Upper lobe of left lung (tissue), 6 donors: ENCODE measurements around the gene LOXL4. TPM values are rescaled to one million over a fixed set of nuclear protein-coding genes. Genes with fewer than 3 reads are reported as not detected.
A peak's percentile ranks its signal among the peaks of the same experiment; 100 is the strongest.

Experiments
- ATAC-seq, 2 donors: fragments of 200-7000 bp; cut with Tn5 transposase; one replicate each; pipeline ENCODE4 v1.9.1; 2022; ENCODE audit warnings: mild to moderate bottlenecking in 2 of 2, moderate library complexity in 2 of 2; ENCODE audit not compliant: low FRiP score in 2 of 2
- DNase-seq, 2 donors: peaks; one replicate each; pipeline ENCODE4 v3.0.0-alpha.2; 2019 to 2020
- H3K27ac ChIP-seq, 4 donors: fragments of 200-600 bp; sonication (generic); one replicate each; pipeline ENCODE4 v1.5.1; 2016 to 2019
- H3K27me3 ChIP-seq, 4 donors: fragments of 200-600 bp; sonication (generic); one replicate each; pipeline ENCODE4 v1.5.1; 2017 to 2019
- H3K36me3 ChIP-seq, 4 donors: fragments of 200-600 bp; sonication (generic); one replicate each; pipeline ENCODE4 v1.5.1; 2016 to 2019
- H3K4me1 ChIP-seq, 4 donors: fragments of 200-600 bp; sonication (generic); one replicate each; pipeline ENCODE4 v1.5.1; 2018 to 2019
- H3K4me3 ChIP-seq, 4 donors: fragments of 200-600 bp; sonication (generic); one replicate each; pipeline ENCODE4 v1.5.1; 2017 to 2019; ENCODE audit warnings: mild to moderate bottlenecking in 2 of 4, moderate library complexity in 1 of 4
- H3K9me3 ChIP-seq, 4 donors: fragments of 200-600 bp; sonication (generic); one replicate each; pipeline ENCODE4 v1.5.1; 2018 to 2019
- CTCF ChIP-seq, 6 experiments: fragments of 450-650 bp in 4 of 6; fragments of 200-600 bp in 2 of 6; sonication (generic) in 2 of 6; IDR thresholded peaks; one replicate each; pipeline ENCODE4 v1.5.1; 2016 to 2019; ENCODE audit warnings: antibody characterized with exemption in 6 of 6
- EP300 ChIP-seq, 4 donors: sonication (generic); formaldehyde crosslinking; IDR thresholded peaks; one replicate each; pipeline ENCODE4 v1.5.1; 2017; ENCODE audit warnings: antibody characterized with exemption in 4 of 4, control low read depth in 2 of 4
- POLR2A ChIP-seq, 4 donors: fragments of 450-650 bp; IDR thresholded peaks; one replicate each; pipeline ENCODE4 v1.5.1; 2016 to 2017; ENCODE audit warnings: antibody characterized with exemption in 4 of 4, mild to moderate bottlenecking in 2 of 4
- POLR2AphosphoS5 ChIP-seq, 2 donors: sonication (generic); formaldehyde crosslinking; IDR thresholded peaks; one replicate each; pipeline ENCODE4 v1.5.1; 2017; ENCODE audit warnings: antibody characterized with exemption in 2 of 2
- WGBS, 2 donors: methylation state at CpG; one replicate each; pipeline ENCODE4 v1.1.5; 2017 to 2018; 5-methylcytosine and 5-hydroxymethylcytosine counted together
- total RNA-seq, 6 donors: library from RNA; depleted of rRNA in 4 of 6; stranded (reverse); fragments of >200 nt in 4 of 6; gene quantifications; one replicate each; pipeline versions ENCODE4 v1.1.0 to v1.2.1, GENCODE V29; 2016 to 2021
- donor health status: DM: no; HTN: no; CAD: no; lungs with moderate emphysema.
- donor health status: DM: no; HTN: yes; CAD: no; lungs with severe emphysema.

LOXL4 gene
- total RNA-seq, 6 donors from 2014 or later: 3.9 to 6.8 (median 5.2) TPM

- H3K36me3 ChIP-seq: no peaks in the 10 kb centered on the region
- no peak for DNase-seq
- no peak for ATAC-seq
- WGBS, 2 donors: 45 to 62% methylated on average over 10 of the region's 10 CpGs
- peaks cover 16 to 26% (median 22%) of the 10 kb centered on the region in 4 donors for H3K4me1 ChIP-seq
- peak overlapping the region in 3 of 4 donors; percentile 31 to 78 (median 62) for H3K27ac ChIP-seq
- H3K4me3 ChIP-seq: no peak overlapping the region
- TF ChIP-seq POLR2A (IDR thresholded peaks at IDR 0.05) (no peak), POLR2AphosphoS5 (IDR thresholded peaks at IDR 0.05) (no peak), EP300 (IDR thresholded peaks at IDR 0.05) (no peak), CTCF (IDR thresholded peaks at IDR 0.05) (no peak)
- no peaks in the 10 kb centered on the region for H3K9me3 ChIP-seq
- peaks cover 0 to 9% (median 0%) of the 10 kb centered on the region in 4 donors for H3K27me3 ChIP-seq
These were observed 2.2 kb upstream of the LOXL4 start for GRCh38 chr10:98270073-98270740.

DNA sequence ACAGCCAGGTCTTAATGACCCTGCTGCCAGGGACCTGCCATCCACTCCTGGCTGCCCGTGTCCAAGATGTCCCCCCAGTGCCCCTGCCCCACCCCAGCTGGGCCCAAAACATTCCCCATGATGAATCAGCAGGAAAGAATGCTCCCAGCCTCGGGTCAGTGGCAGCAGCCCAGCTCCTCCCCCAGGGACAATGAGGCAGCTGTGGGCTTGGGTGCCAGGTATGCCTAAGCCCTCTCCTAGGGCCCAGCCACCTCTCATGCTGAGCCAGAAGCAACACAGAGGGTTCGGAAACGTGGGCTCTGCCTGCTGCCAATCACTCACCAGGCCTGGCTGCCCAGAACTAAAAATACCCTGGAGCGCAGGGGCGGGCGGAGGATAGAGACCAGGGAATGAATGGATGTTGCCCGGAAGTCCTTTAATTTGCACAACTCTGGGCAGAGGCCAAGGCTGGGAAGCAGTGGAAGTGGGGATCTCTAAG lies 1.5 kb upstream of the LOXL4 start:
- Histone ChIP-seq H3K9me3 (no peaks in the 10 kb centered on the region), H3K36me3 (no peaks in the 10 kb centered on the region), H3K4me3 (no peak overlapping the region), H3K27ac (peak overlapping the region; percentile 62 to 80 (median 76)), H3K4me1 (peaks cover 16 to 26% (median 22%) of the 10 kb centered on the region in 4 donors), H3K27me3 (peaks cover 0 to 9% (median 0%) of the 10 kb centered on the region in 4 donors)
- DNase-seq (peak in 1 of 2 donors; percentile 64), ATAC-seq (peak; percentile 63 to 84)
- TF ChIP-seq POLR2AphosphoS5 (IDR thresholded peaks at IDR 0.05) (peak; percentile 11 to 38), EP300 (IDR thresholded peaks at IDR 0.05) (no peak)
- 20 to 32% methylated on average over 1 to 8 of the region's 8 CpGs for WGBS, 2 donors

DNA sequence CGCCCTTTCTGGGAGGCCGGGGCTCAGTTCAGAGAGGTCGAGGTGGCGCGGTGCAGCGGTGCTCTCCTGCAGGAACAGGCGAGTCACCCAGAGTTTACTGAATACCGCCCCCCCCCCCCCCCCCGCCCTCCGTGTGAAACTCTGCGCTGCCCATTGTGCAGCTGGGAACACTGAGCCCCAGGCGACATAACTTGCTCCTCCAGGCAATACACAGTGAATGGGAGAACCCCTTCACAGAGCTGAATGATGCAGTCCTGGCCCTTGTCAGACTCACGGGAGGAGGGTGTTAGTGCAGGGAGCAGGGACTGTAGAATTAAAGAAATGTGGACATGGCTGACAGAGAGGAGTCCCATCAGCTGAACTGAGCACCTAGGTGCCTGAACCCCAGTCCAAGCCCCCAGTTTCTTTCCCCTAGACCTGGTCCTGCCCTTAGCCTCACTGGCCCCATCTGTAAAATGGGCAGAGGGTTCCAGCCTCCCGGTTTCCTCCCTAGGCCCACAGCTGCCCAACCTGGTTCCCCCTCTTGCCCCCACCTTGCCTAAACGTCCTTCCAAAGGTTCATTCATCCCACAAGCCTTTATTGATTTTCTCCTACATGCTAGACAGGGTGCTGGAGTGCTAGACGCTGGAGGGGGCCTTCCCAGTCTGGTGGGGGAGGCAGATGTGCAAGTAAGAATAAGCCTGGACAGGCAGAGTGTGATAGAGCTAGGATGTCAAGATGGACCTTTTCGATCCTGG lies 869 bp upstream of the LOXL4 start:
- Histone ChIP-seq H3K4me1 (peaks cover 16 to 26% (median 22%) of the 10 kb centered on the region in 4 donors), H3K27me3 (peaks cover 0 to 9% (median 0%) of the 10 kb centered on the region in 4 donors), H3K4me3 (peak overlapping the region; percentile 11 to 61 (median 55)), H3K9me3 (no peaks in the 10 kb centered on the region), H3K27ac (peak overlapping the region; percentile 62 to 80 (median 76)), H3K36me3 (no peaks in the 10 kb centered on the region)
- WGBS, 2 donors: 17 to 41% methylated on average over 7 to 15 of the region's 17 CpGs
- DNase-seq (no peak), ATAC-seq (no peak)
- TF ChIP-seq CTCF (IDR thresholded peaks at IDR 0.05): no peak
- TF ChIP-seq POLR2AphosphoS5 (IDR thresholded peaks at IDR 0.05): no peak
- TF ChIP-seq EP300 (IDR thresholded peaks at IDR 0.05): no peak
- no peak for TF ChIP-seq POLR2A (IDR thresholded peaks at IDR 0.05)

GRCh38 chr10:98267069-98267893 lies 713 bp downstream of the LOXL4 start:
- TF ChIP-seq CTCF (IDR thresholded peaks at IDR 0.05): no peak
- TF ChIP-seq POLR2A (IDR thresholded peaks at IDR 0.05): no peak
- Histone ChIP-seq H3K4me1 (peaks cover 16 to 26% (median 22%) of the 10 kb centered on the region in 4 donors), H3K27ac (peak overlapping the region; percentile 42 to 80 (median 78)), H3K27me3 (peaks cover 0 to 9% (median 0%) of the 10 kb centered on the region in 4 donors), H3K9me3 (no peaks in the 10 kb centered on the region), H3K36me3 (no peaks in the 10 kb centered on the region), H3K4me3 (peak overlapping the region in 3 of 4 donors; percentile 52 to 61 (median 58))
- WGBS, 2 donors: 69 to 73% methylated on average over 18 to 20 of the region's 22 CpGs
- DNase-seq (no peak), ATAC-seq (peak in 1 of 2 donors; percentile 51)
